ENCODE measurements around the gene DCK.
A peak's percentile ranks its signal among the peaks of the same experiment; 100 is the strongest.

DCK gene

GRCh38 chr4:70979445-70980008, 13.9 kb upstream of the DCK start:
- no peaks in the 10 kb centered on the region for H3K27me3 ChIP-seq (replicated peaks; ENCODE audit: control insufficient read depth, insufficient read depth, low read length)
- H3K4me3 ChIP-seq (replicated peaks; ENCODE audit: low read depth, low read length), result no peak overlapping the region
- DNase-seq (ENCODE audit: extremely low read depth, insufficient read length), result peak; percentile 22
- TF ChIP-seq, protein P1, sequence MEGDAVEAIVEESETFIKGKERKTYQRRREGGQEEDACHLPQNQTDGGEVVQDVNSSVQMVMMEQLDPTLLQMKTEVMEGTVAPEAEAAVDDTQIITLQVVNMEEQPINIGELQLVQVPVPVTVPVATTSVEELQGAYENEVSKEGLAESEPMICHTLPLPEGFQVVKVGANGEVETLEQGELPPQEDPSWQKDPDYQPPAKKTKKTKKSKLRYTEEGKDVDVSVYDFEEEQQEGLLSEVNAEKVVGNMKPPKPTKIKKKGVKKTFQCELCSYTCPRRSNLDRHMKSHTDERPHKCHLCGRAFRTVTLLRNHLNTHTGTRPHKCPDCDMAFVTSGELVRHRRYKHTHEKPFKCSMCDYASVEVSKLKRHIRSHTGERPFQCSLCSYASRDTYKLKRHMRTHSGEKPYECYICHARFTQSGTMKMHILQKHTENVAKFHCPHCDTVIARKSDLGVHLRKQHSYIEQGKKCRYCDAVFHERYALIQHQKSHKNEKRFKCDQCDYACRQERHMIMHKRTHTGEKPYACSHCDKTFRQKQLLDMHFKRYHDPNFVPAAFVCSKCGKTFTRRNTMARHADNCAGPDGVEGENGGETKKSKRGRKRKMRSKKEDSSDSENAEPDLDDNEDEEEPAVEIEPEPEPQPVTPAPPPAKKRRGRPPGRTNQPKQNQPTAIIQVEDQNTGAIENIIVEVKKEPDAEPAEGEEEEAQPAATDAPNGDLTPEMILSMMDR (IDR thresholded peaks at IDR 0.05; ENCODE audit: insufficient read depth, low read length, poor library complexity, severe bottlenecking), result no peak
- no peaks in the 10 kb centered on the region for H3K36me3 ChIP-seq (ENCODE audit: control insufficient read depth, insufficient read depth, low read length)

- Histone ChIP-seq H3K4me3 (replicated peaks; ENCODE audit: low read depth, low read length) (no peak overlapping the region), H3K27me3 (replicated peaks; ENCODE audit: control insufficient read depth, insufficient read depth, low read length) (no peaks in the 10 kb centered on the region), H3K36me3 (ENCODE audit: control insufficient read depth, insufficient read depth, low read length) (no peaks in the 10 kb centered on the region)
- DNase-seq (ENCODE audit: extremely low read depth, insufficient read length), result no peak
- TF ChIP-seq, protein P1 (IDR thresholded peaks at IDR 0.05; ENCODE audit: insufficient read depth, low read length, poor library complexity, severe bottlenecking), result no peak
Observed at GRCh38 chr4:70980196-70980595, 13.3 kb upstream of the DCK start.

- no peaks in the 10 kb centered on the region for H3K36me3 ChIP-seq (ENCODE audit: control insufficient read depth, insufficient read depth, low read length)
- TF ChIP-seq, protein P1 (IDR thresholded peaks at IDR 0.05; ENCODE audit: insufficient read depth, low read length, poor library complexity, severe bottlenecking), result no peak
Observed at GRCh38 chr4:70984106-70984505, 9.3 kb upstream of the DCK start.

DNA sequence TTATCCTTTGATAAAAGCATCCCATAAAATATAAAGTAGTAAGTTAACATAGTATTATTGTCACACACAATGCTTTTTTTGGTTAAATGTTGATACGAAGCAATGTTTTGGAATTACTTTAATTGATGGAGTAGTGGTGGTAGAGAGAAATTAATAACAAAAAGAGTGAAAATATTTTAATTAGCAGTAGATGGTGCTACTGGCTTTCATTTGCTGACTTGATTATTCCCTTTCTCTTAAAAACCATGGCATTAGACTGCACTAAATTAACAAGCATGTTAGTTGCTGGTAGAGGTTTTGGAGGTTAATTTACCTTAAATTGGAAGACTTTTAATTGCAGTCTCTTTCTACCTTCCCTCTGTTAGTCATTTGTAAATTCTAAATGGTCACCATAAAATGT, 8.9 kb upstream of the DCK start:
- no peaks in the 10 kb centered on the region for H3K27me3 ChIP-seq (replicated peaks; ENCODE audit: control insufficient read depth, insufficient read depth, low read length)
- no peaks in the 10 kb centered on the region for H3K36me3 ChIP-seq (ENCODE audit: control insufficient read depth, insufficient read depth, low read length)
- H3K4me3 ChIP-seq (replicated peaks; ENCODE audit: low read depth, low read length), result no peak overlapping the region
- no peak for DNase-seq (ENCODE audit: extremely low read depth, insufficient read length)
- TF ChIP-seq, protein P1 (IDR thresholded peaks at IDR 0.05; ENCODE audit: insufficient read depth, low read length, poor library complexity, severe bottlenecking), result no peak

More at GRCh38 chr4:70984106-70984505, 9.3 kb upstream of the DCK start:
- H3K27me3 ChIP-seq (replicated peaks; ENCODE audit: control insufficient read depth, insufficient read depth, low read length), result no peaks in the 10 kb centered on the region
- H3K4me3 ChIP-seq (replicated peaks; ENCODE audit: low read depth, low read length), result no peak overlapping the region
- no peak for DNase-seq (ENCODE audit: extremely low read depth, insufficient read length)

GRCh38 chr4:70991596-70991995, 1.9 kb upstream of the DCK start:
- Histone ChIP-seq H3K36me3 (ENCODE audit: control insufficient read depth, insufficient read depth, low read length) (no peaks in the 10 kb centered on the region), H3K4me3 (replicated peaks; ENCODE audit: low read depth, low read length) (no peak overlapping the region), H3K27me3 (replicated peaks; ENCODE audit: control insufficient read depth, insufficient read depth, low read length) (no peaks in the 10 kb centered on the region)
- TF ChIP-seq, protein P1 (IDR thresholded peaks at IDR 0.05; ENCODE audit: insufficient read depth, low read length, poor library complexity, severe bottlenecking), result no peak
- no peak for DNase-seq (ENCODE audit: extremely low read depth, insufficient read length)

DNA sequence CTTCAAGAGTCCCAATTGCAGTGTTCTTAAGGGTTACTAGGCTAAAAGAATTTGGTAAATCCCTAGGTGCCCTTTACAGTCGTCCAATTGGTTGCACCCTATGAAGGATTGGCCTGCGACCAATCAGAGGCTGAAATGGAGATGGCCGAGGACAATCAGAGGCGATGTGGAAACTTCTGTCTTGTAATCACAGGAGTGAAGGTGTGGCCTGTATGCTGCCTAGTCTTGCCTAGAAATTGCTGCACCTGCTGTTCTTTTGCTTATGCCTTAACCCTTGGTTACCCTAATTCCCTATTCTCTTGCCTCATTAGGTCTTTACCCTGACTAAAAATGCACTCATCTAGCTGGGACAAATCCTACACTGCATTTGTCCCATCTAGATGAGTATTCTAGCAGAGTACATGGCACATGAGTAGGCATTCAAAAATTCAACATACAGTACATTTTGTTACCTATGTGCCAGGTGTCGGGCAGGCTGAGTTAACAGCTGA, 1.0 kb upstream of the DCK start:
- TF ChIP-seq, protein P1 (IDR thresholded peaks at IDR 0.05; ENCODE audit: insufficient read depth, low read length, poor library complexity, severe bottlenecking), result no peak
- peak overlapping the region; percentile 72 for H3K4me3 ChIP-seq (replicated peaks; ENCODE audit: low read depth, low read length)
- no peaks in the 10 kb centered on the region for H3K36me3 ChIP-seq (ENCODE audit: control insufficient read depth, insufficient read depth, low read length)
- no peaks in the 10 kb centered on the region for H3K27me3 ChIP-seq (replicated peaks; ENCODE audit: control insufficient read depth, insufficient read depth, low read length)
- no peak for DNase-seq (ENCODE audit: extremely low read depth, insufficient read length)

All from GM06990 (cell line).